GM23338 (cell line): Measurements from ENCODE around the gene CMTR1. TPM values are rescaled to one million over a fixed set of nuclear protein-coding genes. Genes with fewer than 3 reads are reported as not detected.

Experiments
- ATAC-seq: fragments of 200-7000 bp; cut with Tn5 transposase; 3 replicates; pipeline ENCODE4 v1.9.1; 2020
- DNase-seq: peaks from one replicate; pipeline ENCODE4 v3.0.0-alpha.2; 2015; ENCODE audit warnings: low spot score
- H2AFZ ChIP-seq: fragments of 200-600 bp; sonication (generic); 2 replicates; pipeline ENCODE4 v1.8.0; 2016; ENCODE audit warnings: antibody characterized with exemption, mild to moderate bottlenecking, moderate library complexity
- H3F3A ChIP-seq: fragments of 200-600 bp; sonication (generic); replicated peaks from 2 replicates; pipeline ENCODE4 v1.8.0; 2017; ENCODE audit warnings: antibody characterized with exemption, mixed run types, low read depth
- H3K27ac ChIP-seq: fragments of 200-600 bp; sonication (generic); 2 replicates; pipeline ENCODE4 v1.6.1; 2016; ENCODE audit warnings: low read depth
- H3K27me3 ChIP-seq: fragments of 200-600 bp; sonication (generic); 2 replicates; pipeline ENCODE4 v1.8.0; 2016; ENCODE audit warnings: mild to moderate bottlenecking, mixed run types, moderate library complexity; ENCODE audit not compliant: insufficient read depth
- H3K36me3 ChIP-seq: fragments of 200-600 bp; sonication (generic); 2 replicates; pipeline ENCODE4 v1.8.0; 2016; ENCODE audit warnings: mild to moderate bottlenecking; ENCODE audit not compliant: insufficient read depth
- H3K4me1 ChIP-seq: fragments of 200-600 bp; sonication (generic); 2 replicates; pipeline ENCODE4 v1.8.0; 2016; ENCODE audit warnings: mild to moderate bottlenecking, moderate library complexity; ENCODE audit not compliant: insufficient read depth
- H3K4me2 ChIP-seq: fragments of 200-600 bp; sonication (generic); 2 replicates; pipeline ENCODE4 v1.7.1; 2017; ENCODE audit warnings: mixed run types
- H3K4me3 ChIP-seq: fragments of 200-600 bp; sonication (generic); 2 replicates; pipeline ENCODE4 v1.6.1; 2016; ENCODE audit warnings: mixed run types
- H3K79me2 ChIP-seq: fragments of 200-600 bp; sonication (generic); replicated peaks from 2 replicates; pipeline ENCODE4 v1.8.0; 2017; ENCODE audit warnings: mild to moderate bottlenecking; ENCODE audit not compliant: insufficient read depth
- H3K9me2 ChIP-seq: fragments of 200-600 bp; sonication (generic); 2 replicates; pipeline ENCODE4 v1.8.0; 2017; ENCODE audit not compliant: insufficient read depth
- H4K20me1 ChIP-seq: fragments of 200-600 bp; sonication (generic); replicated peaks from 2 replicates; pipeline ENCODE4 v1.8.0; 2017; ENCODE audit warnings: mild to moderate bottlenecking; ENCODE audit not compliant: insufficient read depth
- H3K27ac Mint-ChIP-seq: 2 replicates; pipeline ENCODE4 v1.8.0; 2020; ENCODE audit warnings: inconsistent platforms, mild to moderate bottlenecking, moderate library complexity, mixed read lengths
- H3K27me3 Mint-ChIP-seq: 3 replicates; pipeline ENCODE4 v1.8.0; 2022; ENCODE audit warnings: low read depth, mild to moderate bottlenecking, moderate library complexity, mixed read lengths, inconsistent platforms; ENCODE audit not compliant: insufficient read depth, poor library complexity
- H3K36me3 Mint-ChIP-seq: 3 replicates; pipeline ENCODE4 v1.8.0; 2021; ENCODE audit warnings: low read depth, mild to moderate bottlenecking, inconsistent platforms, moderate library complexity, mixed read lengths
- H3K4me1 Mint-ChIP-seq: 3 replicates; pipeline ENCODE4 v1.8.0; 2020; ENCODE audit warnings: mild to moderate bottlenecking, inconsistent platforms, mixed read lengths
- H3K4me3 Mint-ChIP-seq: 3 replicates; pipeline ENCODE4 v1.8.0; 2021; ENCODE audit warnings: moderate library complexity, mild to moderate bottlenecking, inconsistent platforms, mixed read lengths
- H3K9me3 Mint-ChIP-seq: 3 replicates; pipeline ENCODE4 v1.8.0; 2020; ENCODE audit warnings: moderate library complexity, mild to moderate bottlenecking, inconsistent platforms, mixed read lengths
- CREB1 ChIP-seq: fragments of 250-450 bp; sonication (Bioruptor Pico); IDR thresholded peaks from 2 replicates; pipeline ENCODE4 v1.5.0; 2020; ENCODE audit warnings: low read depth, mild to moderate bottlenecking, moderate library complexity
- ETS1 ChIP-seq: IDR thresholded peaks from 2 replicates; pipeline ENCODE4 v1.6.1; 2016; ENCODE audit warnings: antibody characterized with exemption
- EZH2phosphoT487 ChIP-seq: fragments of 200-600 bp; sonication (generic); IDR thresholded peaks from one replicate; pipeline ENCODE4 v1.8.1; 2018; ENCODE audit warnings: antibody characterized with exemption; ENCODE audit not compliant: unreplicated experiment
- NANOG ChIP-seq: IDR thresholded peaks from 2 replicates; pipeline ENCODE4 v1.6.1; 2016; ENCODE audit warnings: antibody characterized with exemption, borderline replicate concordance
- REST ChIP-seq: IDR thresholded peaks from one replicate; pipeline ENCODE4 v1.6.1; 2018; ENCODE audit warnings: antibody characterized with exemption; ENCODE audit not compliant: unreplicated experiment
- STAT1 ChIP-seq: IDR thresholded peaks from one replicate; pipeline ENCODE4 v1.6.1; 2016; ENCODE audit warnings: antibody characterized with exemption; ENCODE audit not compliant: unreplicated experiment
- ZNF114 ChIP-seq: fragments of 250-450 bp; sonication (Bioruptor Pico); IDR thresholded peaks from 2 replicates; pipeline ENCODE4 v1.5.0; 2020; ENCODE audit warnings: mild to moderate bottlenecking, moderate library complexity
- ZNF462 ChIP-seq: fragments of 250-450 bp; sonication (Bioruptor Pico); IDR thresholded peaks from 2 replicates; pipeline ENCODE4 v1.5.0; 2020; ENCODE audit warnings: mild to moderate bottlenecking, moderate library complexity
- polyA plus RNA-seq: library from polyadenylated mRNA; unstranded; fragments of >200 nt; fragmentation: Nextera tagmentation; extraction: Ambion mirVana; gene quantifications from 2 replicates; pipeline ENCODE4 v1.2.1, GENCODE V29; 2016
- total RNA-seq: library from RNA; depleted of rRNA; stranded (reverse); fragments of >200 nt; shearing (Covaris generic); gene quantifications from 2 replicates; pipeline ENCODE4 v1.2.3, GENCODE V29; 2014

Gene CMTR1
- total and polyA plus RNA-seq, 2 experiments from 2014 or later: 7.3 to 36.4 TPM

GRCh38 chr6:37477191-37477590, 44.2 kb downstream of the CMTR1 start (continued):
- TF ChIP-seq ZNF462 (CRISPR knock-in tag) (no peak), CREB1 (CRISPR knock-in tag) (no peak), NANOG (no peak), ETS1 (no peak)

- no peak overlapping the region for H2AFZ ChIP-seq
- Mint-ChIP-seq H3K36me3 (peaks cover 36% of the 10 kb centered on the region), H3K4me3 (no peak overlapping the region; the same call in 2 of the 3 replicates), H3K27me3 (peaks cover 9% of the 10 kb centered on the region), H3K9me3 (no peaks in the 10 kb centered on the region), H3K4me1 (peaks cover 19% of the 10 kb centered on the region), H3K27ac (no peak overlapping the region)
- no peak overlapping the region for H3K4me3 ChIP-seq
- H3F3A ChIP-seq: 0 out of 2 replicates have a peak, but pooled peaks cover 6% of the 10 kb centered on the region
- ATAC-seq: no peak
- DNase-seq: no peak
- H3K27ac ChIP-seq: no peak overlapping the region
- H3K9me2 ChIP-seq: no peaks in the 10 kb centered on the region
- H4K20me1 ChIP-seq: peaks cover under 1% of the 10 kb centered on the region; the same call in 1 of the 2 replicates
- no peaks in the 10 kb centered on the region for H3K79me2 ChIP-seq
- 0 out of 2 replicates have a peak, but pooled peaks cover 3% of the 10 kb centered on the region for H3K36me3 ChIP-seq
- H3K4me2 ChIP-seq: no peak overlapping the region
- no peaks in the 10 kb centered on the region for H3K27me3 ChIP-seq
- H3K4me1 ChIP-seq: peaks cover 17% of the 10 kb centered on the region
- TF ChIP-seq STAT1 (no peak), CREB1 (CRISPR knock-in tag) (no peak), REST (no peak), NANOG (no peak), ETS1 (no peak), ZNF114 (no peak), EZH2phosphoT487 (no peak)
Measured at GRCh38 chr6:37477656-37478435, 44.8 kb downstream of the CMTR1 start.
